Liver (tissue), 9 donors: ENCODE data around the gene CSNK1G3. TPM values are rescaled to one million over a fixed set of nuclear protein-coding genes. Genes with fewer than 3 reads are reported as not detected.

Source experiments
- DNase-seq: peaks from one replicate; pipeline ENCODE4 v3.0.0-alpha.2; 2017; ENCODE audit warnings: low spot score
- H3K27ac ChIP-seq, 2 donors: one replicate each; pipeline ENCODE4 v1.7.0; 2013; ENCODE audit warnings: inconsistent platforms in 2 of 2, low read length in 2 of 2, control low read depth in 1 of 2, low read depth in 1 of 2, mild to moderate bottlenecking in 1 of 2
- H3K27me3 ChIP-seq, 4 donors: one replicate each; pipeline versions ENCODE4 v1.6.1 to v1.7.0; 2013; ENCODE audit warnings: low read length in 3 of 4, inconsistent platforms in 1 of 4, mild to moderate bottlenecking in 1 of 4, moderate library complexity in 1 of 4; ENCODE audit not compliant: control insufficient read depth in 4 of 4, insufficient read depth in 4 of 4
- H3K36me3 ChIP-seq, 4 donors: one replicate each; pipeline versions ENCODE4 v1.6.1 to v1.7.0; 2013; ENCODE audit warnings: low read length in 3 of 4, mild to moderate bottlenecking in 3 of 4, low read depth in 1 of 4, moderate library complexity in 1 of 4; ENCODE audit not compliant: control insufficient read depth in 4 of 4, insufficient read depth in 3 of 4
- H3K4me1 ChIP-seq, 4 donors: one replicate each; pipeline versions ENCODE4 v1.6.1 to v1.7.0; 2013; ENCODE audit warnings: low read length in 3 of 4, mild to moderate bottlenecking in 3 of 4, moderate library complexity in 1 of 4; ENCODE audit not compliant: control insufficient read depth in 4 of 4, insufficient read depth in 4 of 4
- H3K4me3 ChIP-seq, 3 donors: one replicate each; pipeline versions ENCODE4 v1.6.1 to v1.7.0; 2013; ENCODE audit warnings: low read length in 3 of 3, control low read depth in 1 of 3, low read depth in 1 of 3, mild to moderate bottlenecking in 1 of 3
- H3K9ac ChIP-seq, 2 donors: one replicate each; pipeline ENCODE4 v1.7.0; 2013; ENCODE audit warnings: low read length in 2 of 2, mild to moderate bottlenecking in 2 of 2, moderate library complexity in 2 of 2, control low read depth in 1 of 2, low read depth in 1 of 2
- H3K9me3 ChIP-seq, 4 donors: one replicate each; pipeline versions ENCODE4 v1.6.1 to v1.7.0; 2013; ENCODE audit warnings: low read length in 3 of 4; ENCODE audit not compliant: control insufficient read depth in 4 of 4
- CTCF ChIP-seq: fragments of 150-350 bp; IDR thresholded peaks from 2 replicates; pipeline ENCODE4 v1.5.1; 2017; ENCODE audit warnings: improper control_type of control experiment, low read depth, low read length; ENCODE audit not compliant: missing input control
- EGR1 ChIP-seq, 2 donors: IDR thresholded peaks; 2 replicates each; pipeline ENCODE4 v1.6.1; 2016 to 2018; ENCODE audit warnings: antibody characterized with exemption in 2 of 2, low read depth in 2 of 2
- FOXA1 ChIP-seq: IDR thresholded peaks from 2 replicates; pipeline ENCODE4 v1.6.1; 2016; ENCODE audit warnings: antibody characterized with exemption
- FOXA2 ChIP-seq: IDR thresholded peaks from 2 replicates; pipeline ENCODE4 v1.6.1; 2016; ENCODE audit warnings: antibody characterized with exemption
- GABPA ChIP-seq, 2 donors: IDR thresholded peaks in 1 of 2; conservative IDR thresholded peaks in 1 of 2; 2 replicates each; pipeline ENCODE4 v1.6.1; 2016; ENCODE audit warnings: antibody characterized with exemption in 2 of 2, mild to moderate bottlenecking in 1 of 2, moderate library complexity in 1 of 2
- HNF4A ChIP-seq, 2 donors: conservative IDR thresholded peaks; 2 replicates each; pipeline ENCODE4 v1.6.1; 2016; ENCODE audit warnings: antibody characterized with exemption in 2 of 2, mild to moderate bottlenecking in 2 of 2
- JUND ChIP-seq, 2 donors: IDR thresholded peaks; 2 replicates each; pipeline ENCODE4 v1.6.1; 2016; ENCODE audit warnings: antibody characterized with exemption in 2 of 2
- MAX ChIP-seq: IDR thresholded peaks from 2 replicates; pipeline ENCODE4 v1.6.1; 2016; ENCODE audit warnings: antibody characterized with exemption
- NR2F2 ChIP-seq: IDR thresholded peaks from 2 replicates; pipeline ENCODE4 v1.6.1; 2016; ENCODE audit warnings: antibody characterized with exemption
- RAD21 ChIP-seq, 2 donors: IDR thresholded peaks; 2 replicates each; pipeline ENCODE4 v1.6.1; 2016; ENCODE audit warnings: antibody characterized with exemption in 2 of 2, mild to moderate bottlenecking in 2 of 2
- RXRA ChIP-seq, 2 donors: IDR thresholded peaks; 2 replicates each; pipeline ENCODE4 v1.6.1; 2017 to 2018; ENCODE audit warnings: antibody characterized with exemption in 2 of 2, mild to moderate bottlenecking in 1 of 2
- SP1 ChIP-seq: IDR thresholded peaks from 2 replicates; pipeline ENCODE4 v1.6.1; 2018; ENCODE audit warnings: antibody characterized with exemption, mild to moderate bottlenecking
- TAF1 ChIP-seq: conservative IDR thresholded peaks from 2 replicates; pipeline ENCODE4 v1.6.1; 2016; ENCODE audit warnings: antibody characterized with exemption, mild to moderate bottlenecking
- YY1 ChIP-seq: IDR thresholded peaks from 2 replicates; pipeline ENCODE4 v1.6.1; 2016; ENCODE audit warnings: antibody characterized with exemption, mild to moderate bottlenecking
- ZBTB33 ChIP-seq: IDR thresholded peaks from 2 replicates; pipeline ENCODE4 v1.6.1; 2016; ENCODE audit warnings: antibody characterized with exemption
- WGBS: extraction: QIAGEN DNeasy Blood & Tissue Kit; methylation state at CpG from one replicate; pipeline ENCODE4 v1.1.7; 2013; 5-methylcytosine and 5-hydroxymethylcytosine counted together
- polyA plus RNA-seq, 2 donors: library from polyadenylated mRNA; stranded (reverse) in 1 of 2; unstranded in 1 of 2; fragments of 200-250 nt in 1 of 2; fragments of >200 nt in 1 of 2; fragmentation: Nextera tagmentation in 1 of 2; extraction: Ambion mirVana in 1 of 2; gene quantifications; one replicate each; pipeline versions ENCODE4 v1.2.1 to v1.2.3, GENCODE V29; 2013 to 2015
- total RNA-seq, 2 donors: library from RNA; depleted of rRNA; stranded (reverse); fragments of >200 nt; gene quantifications; one replicate each; pipeline ENCODE4 v1.2.3, GENCODE V29; 2014
- TF ChIP-seq, protein P1 (sequence below): IDR thresholded peaks from 2 replicates; pipeline ENCODE4 v1.6.1; 2016; ENCODE audit warnings: antibody characterized with exemption
- TF ChIP-seq, protein P2 (sequence below): IDR thresholded peaks from 2 replicates; pipeline ENCODE4 v1.6.1; 2016; ENCODE audit warnings: antibody characterized with exemption, mild to moderate bottlenecking
- donor health status: healthy.
- donor health status: healthy.
- donor health status: healthy.
- donor health status: healthy.
- donor health status: healthy.

Gene CSNK1G3
- total and polyA plus RNA-seq, 4 donors, result 6.8 to 28.9 (median 15.4) TPM

DNA sequence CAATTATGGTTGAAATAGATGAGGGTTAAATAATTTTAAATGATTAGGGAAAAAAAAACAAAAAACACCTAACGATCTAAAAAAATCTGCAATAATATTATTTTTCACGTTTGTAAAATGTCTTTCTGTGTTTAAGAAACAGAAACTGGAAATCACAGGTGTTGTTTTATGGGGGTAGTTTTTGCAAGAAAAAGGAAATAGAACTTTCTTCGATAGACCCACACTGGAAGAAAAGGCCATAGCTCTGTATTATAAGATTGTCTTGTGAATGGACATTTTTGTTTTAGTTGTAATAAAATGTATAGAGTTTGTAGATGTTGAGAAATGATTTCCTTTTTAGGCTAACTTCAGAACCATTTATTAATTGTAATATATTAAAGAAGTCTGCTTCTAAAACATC lies 5.5 kb downstream of the CSNK1G3 start:
- H3K9me3 ChIP-seq, result no peaks in the 10 kb centered on the region
- H3K27me3 ChIP-seq, result no peaks in the 10 kb centered on the region
- no peak for TF ChIP-seq YY1
- TF ChIP-seq RXRA (IDR thresholded peaks at IDR 0.05), result no peak
- TF ChIP-seq FOXA1, result no peak
- no peak for TF ChIP-seq NR2F2
- H3K9ac ChIP-seq, result no peak overlapping the region
- peaks cover 2 to 30% (median 11%) of the 10 kb centered on the region in 4 donors for H3K4me1 ChIP-seq
- no peak for DNase-seq
- WGBS, result 87% methylated on average over 3 of the region's 3 CpGs
- H3K36me3 ChIP-seq, result no peaks in the 10 kb centered on the region
- no peak overlapping the region for H3K4me3 ChIP-seq
- H3K27ac ChIP-seq, result no peak overlapping the region

DNA sequence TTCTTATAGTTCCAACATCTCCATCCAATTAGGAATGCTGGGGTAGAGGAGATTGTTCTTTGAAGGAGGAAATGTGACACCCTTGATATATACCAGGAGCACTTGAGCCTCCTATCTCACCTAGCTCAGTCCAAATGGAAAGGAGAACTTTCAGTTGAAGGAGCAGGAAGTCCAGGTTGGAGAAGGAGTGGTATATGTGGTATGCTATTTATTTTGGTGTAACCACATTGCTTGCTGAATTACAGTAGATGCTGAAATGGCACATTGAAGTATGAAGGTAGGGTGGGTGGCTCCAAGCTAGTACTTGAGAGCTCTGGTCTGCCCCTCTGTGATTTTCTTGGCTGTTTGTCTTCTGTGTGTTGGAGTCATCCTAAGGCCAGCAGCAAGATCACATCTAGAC lies 6.1 kb downstream of the CSNK1G3 start:
- Histone ChIP-seq H3K36me3 (no peaks in the 10 kb centered on the region), H3K9me3 (no peaks in the 10 kb centered on the region), H3K27me3 (no peaks in the 10 kb centered on the region), H3K27ac (no peak overlapping the region), H3K4me3 (no peak overlapping the region), H3K4me1 (peaks cover 2 to 28% (median 11%) of the 10 kb centered on the region in 4 donors), H3K9ac (no peak overlapping the region)
- TF ChIP-seq JUND (IDR thresholded peaks at IDR 0.05), result no peak
- no peak for TF ChIP-seq GABPA (IDR thresholded peaks at IDR 0.05 in 1 of 2, conservative IDR thresholded peaks at IDR 0.05 in 1 of 2)
- no peak for TF ChIP-seq EGR1 (IDR thresholded peaks at IDR 0.05; ENCODE audit: low read depth in 2 of 2)
- TF ChIP-seq MAX, result no peak
- TF ChIP-seq NR2F2, result no peak
- TF ChIP-seq, protein P1, sequence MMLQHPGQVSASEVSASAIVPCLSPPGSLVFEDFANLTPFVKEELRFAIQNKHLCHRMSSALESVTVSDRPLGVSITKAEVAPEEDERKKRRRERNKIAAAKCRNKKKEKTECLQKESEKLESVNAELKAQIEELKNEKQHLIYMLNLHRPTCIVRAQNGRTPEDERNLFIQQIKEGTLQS, result no peak
- no peak for TF ChIP-seq CTCF
- TF ChIP-seq TAF1, result no peak
- TF ChIP-seq ZBTB33, result no peak
- no peak for TF ChIP-seq FOXA2
- no peak for TF ChIP-seq RAD21 (IDR thresholded peaks at IDR 0.05)
- TF ChIP-seq, protein P2, sequence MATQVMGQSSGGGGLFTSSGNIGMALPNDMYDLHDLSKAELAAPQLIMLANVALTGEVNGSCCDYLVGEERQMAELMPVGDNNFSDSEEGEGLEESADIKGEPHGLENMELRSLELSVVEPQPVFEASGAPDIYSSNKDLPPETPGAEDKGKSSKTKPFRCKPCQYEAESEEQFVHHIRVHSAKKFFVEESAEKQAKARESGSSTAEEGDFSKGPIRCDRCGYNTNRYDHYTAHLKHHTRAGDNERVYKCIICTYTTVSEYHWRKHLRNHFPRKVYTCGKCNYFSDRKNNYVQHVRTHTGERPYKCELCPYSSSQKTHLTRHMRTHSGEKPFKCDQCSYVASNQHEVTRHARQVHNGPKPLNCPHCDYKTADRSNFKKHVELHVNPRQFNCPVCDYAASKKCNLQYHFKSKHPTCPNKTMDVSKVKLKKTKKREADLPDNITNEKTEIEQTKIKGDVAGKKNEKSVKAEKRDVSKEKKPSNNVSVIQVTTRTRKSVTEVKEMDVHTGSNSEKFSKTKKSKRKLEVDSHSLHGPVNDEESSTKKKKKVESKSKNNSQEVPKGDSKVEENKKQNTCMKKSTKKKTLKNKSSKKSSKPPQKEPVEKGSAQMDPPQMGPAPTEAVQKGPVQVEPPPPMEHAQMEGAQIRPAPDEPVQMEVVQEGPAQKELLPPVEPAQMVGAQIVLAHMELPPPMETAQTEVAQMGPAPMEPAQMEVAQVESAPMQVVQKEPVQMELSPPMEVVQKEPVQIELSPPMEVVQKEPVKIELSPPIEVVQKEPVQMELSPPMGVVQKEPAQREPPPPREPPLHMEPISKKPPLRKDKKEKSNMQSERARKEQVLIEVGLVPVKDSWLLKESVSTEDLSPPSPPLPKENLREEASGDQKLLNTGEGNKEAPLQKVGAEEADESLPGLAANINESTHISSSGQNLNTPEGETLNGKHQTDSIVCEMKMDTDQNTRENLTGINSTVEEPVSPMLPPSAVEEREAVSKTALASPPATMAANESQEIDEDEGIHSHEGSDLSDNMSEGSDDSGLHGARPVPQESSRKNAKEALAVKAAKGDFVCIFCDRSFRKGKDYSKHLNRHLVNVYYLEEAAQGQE, result no peak
- no peak for TF ChIP-seq SP1
- TF ChIP-seq HNF4A (conservative IDR thresholded peaks at IDR 0.05), result no peak
- TF ChIP-seq RXRA (IDR thresholded peaks at IDR 0.05), result no peak
- DNase-seq, result no peak
